GM12872 (cell line): ENCODE measurements around the gene ITGAL.

Experiments
- CTCF ChIP-seq: IDR thresholded peaks from 3 replicates; pipeline ENCODE4 v1.5.1; 2011; ENCODE audit warnings: low read depth, mild to moderate bottlenecking, low read length, moderate library complexity; ENCODE audit not compliant: insufficient read depth

The ITGAL gene

GRCh38 chr16:30510376-30510938 lies 37.9 kb downstream of the ITGAL start:
- TF ChIP-seq CTCF: no peak

GRCh38 chr16:30511509-30511908 lies 39.0 kb downstream of the ITGAL start:
- TF ChIP-seq CTCF: no peak

- no peak for TF ChIP-seq CTCF
Measured at GRCh38 chr16:30515275-30515674, 42.7 kb downstream of the ITGAL start.

- TF ChIP-seq CTCF: no peak
Measured at GRCh38 chr16:30518552-30518951, 46.0 kb downstream of the ITGAL start.

GRCh38 chr16:30519120-30520049 lies 46.8 kb downstream of the ITGAL start:
- no peak for TF ChIP-seq CTCF

- no peak for TF ChIP-seq CTCF
Measured at GRCh38 chr16:30521476-30521872, 48.9 kb downstream of the ITGAL start.

GRCh38 chr16:30521873-30522641 lies 49.5 kb downstream of the ITGAL start:
- TF ChIP-seq CTCF: no peak
